DND-41 (cell line): ENCODE measurements around the gene LAPTM5.
A peak's percentile ranks its signal among the peaks of the same experiment; 100 is the strongest.

ENCODE experiments used
- ATAC-seq: fragments of 200-7000 bp; cut with Tn5 transposase; 3 replicates; pipeline ENCODE4 v1.9.1; 2021; ENCODE audit warnings: low read depth; ENCODE audit not compliant: insufficient read depth
- DNase-seq: peaks from one replicate; pipeline ENCODE4 v3.0.0-alpha.2; 2020
- H2AFZ ChIP-seq: 2 replicates; pipeline ENCODE4 v1.6.0; 2012; ENCODE audit warnings: low read depth, low read length
- H3K27ac ChIP-seq: 2 replicates; pipeline ENCODE4 v1.5.1; 2012; ENCODE audit warnings: low read length, inconsistent platforms
- H3K27me3 ChIP-seq: fragments of 200-600 bp; sonication (generic); 2 replicates; pipeline ENCODE4 v1.6.0; 2012; ENCODE audit warnings: low read length, mild to moderate bottlenecking, inconsistent platforms; ENCODE audit not compliant: insufficient read depth, poor library complexity
- H3K36me3 ChIP-seq: 2 replicates; pipeline ENCODE4 v1.5.1; 2012; ENCODE audit warnings: low read length, inconsistent platforms; ENCODE audit not compliant: insufficient read depth
- H3K4me1 ChIP-seq: 2 replicates; pipeline ENCODE4 v1.5.1; 2012; ENCODE audit warnings: mild to moderate bottlenecking, low read length; ENCODE audit not compliant: insufficient read depth
- H3K4me2 ChIP-seq: 2 replicates; pipeline ENCODE4 v1.6.0; 2012; ENCODE audit warnings: mild to moderate bottlenecking, moderate library complexity, low read length, inconsistent platforms; ENCODE audit not compliant: insufficient read depth
- H3K4me3 ChIP-seq, 2 experiments: fragments of 200-600 bp in 1 of 2; shearing (Covaris generic) in 1 of 2; 2 replicates each; pipeline ENCODE4 v1.5.1; 2012 to 2016; ENCODE audit warnings: inconsistent platforms in 2 of 2, low read length in 2 of 2, mild to moderate bottlenecking in 2 of 2, low read depth in 1 of 2, moderate library complexity in 1 of 2
- H3K79me2 ChIP-seq: 2 replicates; pipeline ENCODE4 v1.6.0; 2012; ENCODE audit warnings: low read length, inconsistent platforms; ENCODE audit not compliant: insufficient read depth
- H3K9ac ChIP-seq: 2 replicates; pipeline ENCODE4 v1.6.0; 2012; ENCODE audit warnings: low read depth, mild to moderate bottlenecking, inconsistent platforms, low read length, moderate library complexity
- H3K9me3 ChIP-seq: 2 replicates; pipeline ENCODE4 v1.5.1; 2012; ENCODE audit warnings: low read length, moderate library complexity, mild to moderate bottlenecking, inconsistent platforms; ENCODE audit not compliant: insufficient read depth, severe bottlenecking
- H4K20me1 ChIP-seq: 2 replicates; pipeline ENCODE4 v1.6.0; 2012; ENCODE audit warnings: low read length; ENCODE audit not compliant: insufficient read depth
- EZH2 ChIP-seq: IDR thresholded peaks from 3 replicates; pipeline ENCODE4 v1.6.1; 2012; ENCODE audit warnings: borderline replicate concordance, low read depth, mild to moderate bottlenecking, moderate library complexity, low read length, inconsistent platforms; ENCODE audit not compliant: severe bottlenecking
- TF ChIP-seq, protein P1 (sequence below): IDR thresholded peaks from 2 replicates; pipeline ENCODE4 v1.5.1; 2012; ENCODE audit warnings: borderline replicate concordance, low read length, moderate library complexity, mild to moderate bottlenecking; ENCODE audit not compliant: poor library complexity, severe bottlenecking; ENCODE audit errors: extremely low read depth

The LAPTM5 gene

DNA sequence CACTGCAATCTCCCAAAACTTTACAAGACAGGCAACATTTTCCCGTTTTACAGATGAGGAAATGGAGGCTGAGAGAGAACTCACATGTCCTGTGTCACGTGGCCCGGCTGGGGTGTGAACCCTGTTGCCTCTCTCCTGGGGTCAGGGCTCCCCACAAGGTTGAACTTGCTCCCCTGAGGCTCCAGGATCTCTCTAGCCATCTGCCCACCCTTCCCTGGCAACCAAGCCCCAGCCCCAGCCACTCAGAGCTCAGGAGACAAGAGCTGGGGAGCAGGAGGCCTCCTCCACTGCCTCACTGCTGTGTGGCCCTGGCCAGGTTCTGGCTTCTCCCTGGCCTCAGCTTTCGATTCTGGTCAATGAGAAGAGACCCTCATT lies 11.8 kb downstream of the LAPTM5 start:
- H4K20me1 ChIP-seq = peaks cover 10% of the 10 kb centered on the region; the same call in 1 of the 2 replicates
- no peak overlapping the region for H3K9ac ChIP-seq
- H3K4me2 ChIP-seq = no peak overlapping the region
- TF ChIP-seq, protein P1, sequence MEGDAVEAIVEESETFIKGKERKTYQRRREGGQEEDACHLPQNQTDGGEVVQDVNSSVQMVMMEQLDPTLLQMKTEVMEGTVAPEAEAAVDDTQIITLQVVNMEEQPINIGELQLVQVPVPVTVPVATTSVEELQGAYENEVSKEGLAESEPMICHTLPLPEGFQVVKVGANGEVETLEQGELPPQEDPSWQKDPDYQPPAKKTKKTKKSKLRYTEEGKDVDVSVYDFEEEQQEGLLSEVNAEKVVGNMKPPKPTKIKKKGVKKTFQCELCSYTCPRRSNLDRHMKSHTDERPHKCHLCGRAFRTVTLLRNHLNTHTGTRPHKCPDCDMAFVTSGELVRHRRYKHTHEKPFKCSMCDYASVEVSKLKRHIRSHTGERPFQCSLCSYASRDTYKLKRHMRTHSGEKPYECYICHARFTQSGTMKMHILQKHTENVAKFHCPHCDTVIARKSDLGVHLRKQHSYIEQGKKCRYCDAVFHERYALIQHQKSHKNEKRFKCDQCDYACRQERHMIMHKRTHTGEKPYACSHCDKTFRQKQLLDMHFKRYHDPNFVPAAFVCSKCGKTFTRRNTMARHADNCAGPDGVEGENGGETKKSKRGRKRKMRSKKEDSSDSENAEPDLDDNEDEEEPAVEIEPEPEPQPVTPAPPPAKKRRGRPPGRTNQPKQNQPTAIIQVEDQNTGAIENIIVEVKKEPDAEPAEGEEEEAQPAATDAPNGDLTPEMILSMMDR = no peak
- no peak for TF ChIP-seq EZH2
- no peaks in the 10 kb centered on the region for H3K9me3 ChIP-seq
- H3K4me3 ChIP-seq = no peak overlapping the region
- peaks cover 63% of the 10 kb centered on the region for H3K4me1 ChIP-seq
- peak overlapping the region; percentile 41; the same call in 1 of the 2 replicates for H3K27ac ChIP-seq
- no peak overlapping the region for H2AFZ ChIP-seq
- ATAC-seq (no peak), DNase-seq (no peak)
- H3K36me3 ChIP-seq = peaks cover 8% of the 10 kb centered on the region; the same call in 1 of the 2 replicates
- H3K79me2 ChIP-seq = no peaks in the 10 kb centered on the region
- H3K27me3 ChIP-seq = no peaks in the 10 kb centered on the region

DNA sequence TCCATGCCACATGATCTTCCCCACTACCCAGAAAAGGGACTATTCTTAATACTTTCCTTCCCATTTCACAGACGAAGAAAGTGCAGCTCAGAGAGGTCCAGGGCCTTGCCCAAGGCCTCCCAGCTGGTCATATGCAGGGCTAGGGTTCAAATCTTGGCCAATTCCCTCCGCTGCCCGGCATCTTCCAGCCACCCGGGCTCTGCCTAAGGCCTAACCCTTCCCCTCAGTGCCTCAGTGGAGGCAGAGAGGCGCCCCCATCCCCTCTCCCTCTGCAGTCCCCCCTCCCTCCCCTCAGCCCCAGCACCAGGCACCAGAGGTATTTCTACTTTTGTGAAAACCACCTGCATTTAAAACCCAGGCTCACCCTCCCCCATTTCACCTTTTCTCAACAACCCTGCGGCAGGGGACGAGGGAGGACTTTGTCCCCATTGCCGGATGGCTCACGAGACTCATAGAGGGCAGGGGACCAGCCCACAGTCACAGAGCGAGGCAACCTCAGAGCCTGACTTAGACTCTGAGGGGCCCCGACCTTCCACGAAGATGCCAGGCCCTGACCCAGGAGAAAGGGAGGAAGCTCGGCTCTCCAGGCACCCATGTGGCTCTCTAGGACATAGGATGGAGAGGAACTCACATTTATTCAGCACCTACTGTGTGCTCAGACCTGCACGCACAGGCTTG lies 12.3 kb downstream of the LAPTM5 start:
- DNase-seq (no peak), ATAC-seq (no peak)
- Histone ChIP-seq H3K27ac (peak overlapping the region; percentile 41; the same call in 1 of the 2 replicates), H3K36me3 (peaks cover 8% of the 10 kb centered on the region; the same call in 1 of the 2 replicates), H2AFZ (no peak overlapping the region), H3K4me1 (peaks cover 58% of the 10 kb centered on the region), H3K9me3 (no peaks in the 10 kb centered on the region), H4K20me1 (peaks cover 10% of the 10 kb centered on the region; the same call in 1 of the 2 replicates), H3K4me3 (no peak overlapping the region), H3K79me2 (no peaks in the 10 kb centered on the region), H3K27me3 (no peaks in the 10 kb centered on the region), H3K9ac (no peak overlapping the region), H3K4me2 (no peak overlapping the region)
- TF ChIP-seq EZH2 = no peak

DNA sequence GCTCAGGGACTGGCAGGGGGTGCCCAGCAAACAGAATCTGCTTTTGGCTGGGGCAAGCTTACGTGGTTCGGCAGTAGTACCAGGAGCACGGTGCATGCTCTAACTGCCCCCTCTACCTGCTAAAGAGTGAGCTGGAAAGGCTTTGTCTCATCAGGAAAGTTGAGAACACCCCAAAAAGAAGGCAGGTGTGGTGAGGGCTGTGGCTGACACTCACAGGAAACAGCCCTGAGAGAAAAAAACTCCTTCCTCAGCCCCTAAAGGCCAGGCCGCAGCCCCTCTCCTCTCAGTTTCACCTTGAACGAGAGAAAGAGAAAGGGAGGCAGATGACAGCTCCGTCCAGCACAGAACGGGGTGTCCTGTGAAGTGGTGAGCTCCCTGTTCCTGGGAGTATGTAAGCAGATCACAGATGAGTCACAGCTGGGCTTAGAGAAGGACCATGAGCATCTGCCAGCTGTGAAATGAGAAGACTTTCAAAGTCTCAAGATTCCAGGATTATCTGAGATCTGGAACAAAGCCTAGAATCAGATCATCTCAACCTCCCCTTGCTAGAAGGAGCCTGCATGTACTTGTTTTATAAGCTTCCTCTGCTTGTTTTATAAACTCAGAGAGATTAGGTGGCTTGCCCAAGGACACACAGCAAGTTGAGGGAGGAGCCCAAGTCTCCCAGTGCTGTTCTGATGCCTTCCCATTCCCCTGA lies 13.4 kb downstream of the LAPTM5 start:
- TF ChIP-seq, protein P1 = no peak
- no peak overlapping the region for H3K4me3 ChIP-seq
- H3K9me3 ChIP-seq = no peaks in the 10 kb centered on the region
- no peaks in the 10 kb centered on the region for H3K79me2 ChIP-seq
- peaks cover 15% of the 10 kb centered on the region; the same call in 1 of the 2 replicates for H3K36me3 ChIP-seq
- no peaks in the 10 kb centered on the region for H3K27me3 ChIP-seq
- peaks cover 49% of the 10 kb centered on the region for H3K4me1 ChIP-seq
- peak overlapping the region; percentile 71 for H3K27ac ChIP-seq
- peaks cover 10% of the 10 kb centered on the region; the same call in 1 of the 2 replicates for H4K20me1 ChIP-seq
- H3K4me2 ChIP-seq = 0 out of 2 replicates have a peak overlapping the region, but pooled peaks have one; percentile 0
- no peak overlapping the region for H2AFZ ChIP-seq
- DNase-seq (peak; percentile 35), ATAC-seq (peak; percentile 28)
- H3K9ac ChIP-seq = no peak overlapping the region

DNA sequence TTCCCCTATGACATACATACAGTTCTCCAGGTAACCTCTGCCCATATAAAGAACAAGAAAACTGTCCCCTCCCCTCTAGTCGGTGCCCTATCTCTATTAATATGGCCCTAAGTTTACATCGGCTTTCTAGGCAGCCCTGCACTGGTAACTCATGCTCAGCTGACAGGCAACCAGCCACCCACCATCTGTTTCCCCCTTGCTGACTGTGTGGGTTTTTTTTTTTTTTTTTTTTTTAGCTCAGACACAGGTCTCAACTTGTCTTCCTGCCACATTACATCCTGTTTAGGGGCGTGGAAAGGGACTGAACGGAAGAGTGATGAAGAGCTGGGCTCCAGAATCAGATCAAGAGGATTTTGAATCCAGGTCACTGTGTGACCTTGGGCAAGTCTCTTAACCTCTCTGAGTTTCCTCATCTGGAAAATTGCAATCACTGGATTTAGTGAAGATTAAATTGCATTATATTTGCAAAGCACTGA lies 14.0 kb downstream of the LAPTM5 start:
- Histone ChIP-seq H3K4me2 (0 out of 2 replicates have a peak overlapping the region, but pooled peaks have one; percentile 0), H2AFZ (no peak overlapping the region), H3K9me3 (no peaks in the 10 kb centered on the region), H3K9ac (no peak overlapping the region), H4K20me1 (peaks cover 10% of the 10 kb centered on the region; the same call in 1 of the 2 replicates), H3K27me3 (no peaks in the 10 kb centered on the region), H3K27ac (peak overlapping the region; percentile 73), H3K4me3 (no peak overlapping the region), H3K79me2 (no peaks in the 10 kb centered on the region), H3K36me3 (peaks cover 20% of the 10 kb centered on the region; the same call in 1 of the 2 replicates), H3K4me1 (peaks cover 43% of the 10 kb centered on the region)
- TF ChIP-seq, protein P1 = peak; percentile 16
- no peak for TF ChIP-seq EZH2
- DNase-seq (peak; percentile 88), ATAC-seq (peak; percentile 92)
